ENCODE results near the gene YES1. TPM values are rescaled to one million over a fixed set of nuclear protein-coding genes. Genes with fewer than 3 reads are reported as not detected.

The YES1 gene
- polyA plus RNA-seq (ENCODE audit: insufficient read length in 3 of 3), result 10 to 100 TPM; 72.4 to 74.5 (median 74.2) TPM

DNA sequence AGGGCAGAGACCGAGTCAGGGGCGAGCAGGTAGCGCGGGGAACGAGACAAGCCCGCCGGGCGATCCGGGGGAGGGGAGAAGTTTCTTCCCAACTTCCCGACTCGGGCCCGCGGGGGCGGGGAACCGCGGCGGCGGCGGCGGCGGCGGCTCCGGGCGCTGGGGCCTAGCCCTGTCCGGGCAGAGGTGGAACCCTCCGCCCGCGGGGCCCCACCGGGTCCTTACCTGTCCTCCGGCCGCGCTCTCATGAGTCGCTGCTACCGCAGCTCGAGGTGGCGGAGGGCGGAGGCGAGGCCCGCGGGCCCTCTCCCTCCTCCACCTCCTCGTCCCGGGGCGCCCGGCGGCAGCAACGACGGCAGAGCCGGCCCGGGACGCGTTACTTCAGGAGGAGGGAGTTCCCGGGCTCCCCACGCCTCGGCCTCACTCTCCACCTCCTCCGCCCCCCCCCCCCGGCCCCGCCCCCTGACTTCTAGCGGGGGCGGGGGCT, at the start of gene YES1:
Gene YES1, minus strand, starts transcription at position 351 of the 484 bp plus-strand sequence. CDS start 55,415 bp downstream, outside the sequence.
- DNase-seq (ENCODE audit: low read depth in 3 of 3, low spot score in 2 of 3), result peak in 1 of 3 donors; percentile 61

DNA sequence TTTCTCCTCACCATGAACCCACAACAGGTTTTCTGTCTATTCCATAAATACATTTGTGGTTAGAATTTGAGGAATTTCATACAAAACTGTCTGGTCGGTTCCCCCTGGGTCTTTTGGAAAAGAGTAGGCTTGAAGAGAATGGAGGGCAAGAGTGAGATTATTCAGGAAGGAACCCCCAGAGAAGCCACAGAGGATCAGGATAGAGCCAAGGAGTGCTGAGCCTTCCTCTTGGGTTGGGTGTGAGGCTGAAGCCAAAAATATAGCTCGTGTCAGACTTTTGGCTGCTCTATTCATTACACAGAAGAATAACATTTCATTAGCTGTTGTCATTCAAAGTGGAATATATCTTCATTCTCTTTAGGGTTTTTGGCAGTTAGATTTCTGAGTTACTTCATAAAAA, 45.9 kb upstream of the YES1 start:
- DNase-seq (ENCODE audit: low read depth in 3 of 3, low spot score in 2 of 3), result no peak

DNA sequence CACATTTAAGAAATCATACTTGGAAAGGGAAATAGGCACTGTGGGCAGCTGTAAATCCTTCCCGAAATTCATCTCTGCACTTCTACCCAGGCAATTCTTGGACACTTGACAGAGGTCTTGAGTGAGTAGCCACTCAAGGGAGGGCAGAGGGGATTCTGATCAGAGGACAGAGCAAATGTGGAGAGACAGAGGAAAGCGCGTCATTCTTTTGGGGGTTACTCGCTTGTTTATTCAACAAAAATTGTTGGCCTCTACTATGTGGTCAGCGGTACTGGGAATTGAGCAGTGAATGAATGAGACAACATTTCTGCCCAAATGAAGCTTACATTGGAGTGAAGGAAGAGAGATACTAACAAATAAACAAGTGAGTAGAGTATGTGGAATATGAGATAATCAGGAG, 41.4 kb upstream of the YES1 start:
- no peak for DNase-seq (ENCODE audit: low read depth in 3 of 3, low spot score in 2 of 3)

DNA sequence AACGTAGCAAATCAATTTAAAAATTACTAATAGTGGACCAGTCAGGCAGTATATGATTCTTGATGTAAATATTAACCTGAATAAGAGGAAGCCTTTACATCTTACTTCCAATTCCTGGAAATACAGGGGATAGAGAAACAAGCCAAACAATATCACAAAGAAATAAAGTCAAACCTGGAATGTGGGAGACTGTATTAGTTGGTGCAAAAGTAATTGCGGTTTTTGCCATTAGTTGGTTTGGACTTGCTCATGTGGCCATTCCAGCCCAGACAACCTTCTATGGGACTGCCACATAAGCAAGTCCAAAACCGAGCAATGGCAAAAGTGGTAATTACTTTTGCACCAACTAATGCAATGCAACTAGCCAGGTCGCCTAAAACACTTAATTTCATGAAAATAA, 38.9 kb upstream of the YES1 start:
- DNase-seq (ENCODE audit: low read depth in 3 of 3, low spot score in 2 of 3), result no peak

DNA sequence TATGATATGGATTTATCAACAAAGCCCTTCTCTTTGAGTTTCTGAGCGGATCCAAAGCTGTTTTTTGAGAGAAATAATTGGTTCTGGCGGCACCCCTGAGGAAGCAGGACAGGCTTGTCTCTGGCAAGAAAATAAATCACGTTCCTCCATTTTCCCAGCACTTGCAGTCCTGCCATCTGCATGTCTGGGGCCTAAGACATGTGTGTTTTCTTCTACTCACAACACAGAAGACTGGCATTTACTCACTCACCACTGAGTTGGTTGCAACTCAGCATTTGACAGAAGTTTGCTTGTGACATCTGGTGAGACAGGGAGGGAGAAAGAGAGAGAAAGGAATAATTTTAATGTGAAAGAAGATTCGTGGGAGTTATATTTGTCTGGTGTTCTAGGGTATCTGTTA, 37.0 kb upstream of the YES1 start:
- DNase-seq (ENCODE audit: low read depth in 3 of 3, low spot score in 2 of 3), result no peak

DNA sequence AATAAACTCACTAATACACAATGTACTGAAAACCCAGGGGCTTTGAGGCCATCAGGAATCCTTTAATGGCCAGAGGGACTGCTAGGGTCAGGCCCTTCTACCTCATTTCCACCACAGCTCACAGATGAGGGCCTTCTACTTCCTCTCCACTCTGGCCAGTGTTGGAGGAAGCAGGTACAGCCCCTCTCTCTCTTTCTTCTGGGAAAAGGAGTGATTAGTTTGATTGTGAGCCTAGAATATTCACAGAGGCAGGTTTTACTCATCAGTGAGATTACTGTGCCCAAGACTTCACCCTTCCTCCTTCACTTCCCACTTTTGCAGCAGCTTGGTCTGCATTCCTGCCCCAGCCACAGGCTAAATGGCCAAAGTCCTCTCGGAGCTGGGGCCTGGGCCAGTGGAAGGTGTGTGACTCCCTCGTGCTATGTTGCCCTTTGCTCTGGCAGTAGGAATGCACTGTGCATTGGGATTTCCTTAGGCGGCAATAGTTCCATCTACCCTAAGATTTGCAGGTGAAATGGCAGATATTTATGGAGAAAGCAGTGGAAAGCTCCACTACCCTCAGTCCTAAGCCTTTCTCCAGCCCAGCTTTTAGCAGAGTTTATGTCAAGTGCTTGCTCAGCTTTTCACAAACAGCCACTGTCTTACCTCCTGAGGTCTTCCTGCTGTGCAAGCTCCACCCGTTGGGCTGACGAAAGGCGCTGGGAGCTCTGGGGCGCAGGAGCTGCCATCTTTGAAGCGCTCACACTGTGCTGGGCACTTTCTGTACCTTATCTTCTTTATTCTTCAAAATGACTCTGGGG, 36.2 kb upstream of the YES1 start:
- no peak for DNase-seq (ENCODE audit: low read depth in 3 of 3, low spot score in 2 of 3)

DNA sequence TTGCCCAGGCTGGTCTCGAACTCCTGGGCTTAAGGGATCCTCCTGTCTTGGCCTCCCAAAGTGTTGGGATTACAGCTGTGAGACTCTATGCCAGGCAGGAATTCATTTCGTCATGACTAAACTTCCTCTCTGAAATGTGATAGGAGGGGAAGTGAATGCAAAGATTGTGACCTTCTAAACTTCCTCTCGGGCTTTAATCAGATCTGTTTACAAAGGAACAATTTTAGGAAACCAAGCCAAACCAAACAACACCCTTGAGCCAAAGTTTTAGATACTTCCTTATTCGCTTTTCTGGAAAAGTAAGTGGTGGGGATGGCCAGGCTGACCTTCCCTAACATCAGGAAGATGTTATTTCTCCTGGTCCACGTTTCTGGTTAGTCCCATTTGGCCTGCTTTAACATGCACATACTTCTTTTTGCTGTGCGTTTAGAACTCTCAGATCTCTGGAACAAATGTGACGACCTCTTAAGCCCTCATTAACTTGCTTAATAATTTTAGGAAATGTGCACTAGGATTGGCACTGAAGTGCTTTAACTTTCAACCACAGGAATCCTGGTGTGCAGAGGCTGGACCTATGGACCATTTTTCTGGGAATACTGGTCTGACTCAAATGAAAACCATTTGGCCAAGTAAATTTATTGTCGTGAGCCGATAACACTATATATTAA, 33.2 kb upstream of the YES1 start:
- DNase-seq (ENCODE audit: low read depth in 3 of 3, low spot score in 2 of 3), result peak in 1 of 3 donors; percentile 6

DNA sequence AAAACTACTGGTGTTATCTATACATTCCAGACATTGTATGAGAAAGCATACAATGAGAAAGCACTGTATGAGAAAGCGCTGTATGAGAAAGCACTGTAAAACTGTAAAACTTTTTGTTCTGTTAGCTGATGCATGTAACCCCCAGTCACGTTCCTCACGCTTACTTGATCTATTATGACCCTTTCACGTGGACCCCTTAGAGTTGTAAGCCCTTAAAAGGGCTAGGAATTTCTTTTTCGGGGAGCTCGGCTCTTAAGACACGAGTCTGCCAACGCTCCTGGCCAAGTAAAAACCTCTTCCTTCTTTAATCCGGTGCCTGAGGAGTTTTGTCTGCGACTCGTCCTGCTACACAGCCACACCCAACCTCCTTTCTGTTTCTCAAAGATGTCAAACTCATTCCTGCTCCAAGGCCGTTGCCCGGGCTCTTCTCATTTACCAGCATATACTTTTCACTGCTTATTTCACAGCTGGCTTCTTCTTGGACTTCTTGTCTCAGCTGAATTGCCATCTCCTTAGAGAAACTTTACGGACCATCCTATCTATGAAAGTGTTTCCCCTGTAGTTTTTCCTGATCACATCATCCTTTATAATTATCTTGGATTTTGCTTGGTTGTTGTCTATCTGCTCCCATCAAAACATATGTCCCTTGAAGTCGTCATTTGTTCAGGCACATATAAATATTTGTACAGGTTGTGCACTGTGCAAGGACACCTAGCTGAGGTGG, 29.8 kb upstream of the YES1 start:
- no peak for DNase-seq (ENCODE audit: low read depth in 3 of 3, low spot score in 2 of 3)

DNA sequence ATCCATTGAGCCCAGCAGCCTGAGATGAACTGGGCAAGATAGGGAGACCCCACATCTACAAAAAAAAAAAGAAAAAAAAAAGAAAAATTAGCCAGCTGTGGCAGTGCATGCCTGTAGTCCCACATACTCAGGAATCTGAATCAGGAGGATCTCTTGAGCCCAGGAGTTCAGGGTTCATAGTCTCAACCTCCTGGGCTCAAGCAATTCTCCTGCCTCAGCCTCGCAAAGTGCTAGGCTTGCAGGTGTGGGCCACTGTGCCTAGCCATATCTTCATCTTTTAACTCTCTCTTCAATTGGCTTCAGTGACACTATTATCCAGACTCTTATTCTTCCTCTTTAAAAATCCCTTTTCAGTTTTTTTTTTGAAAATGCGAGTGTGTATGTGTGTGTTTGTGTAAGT, 28.5 kb upstream of the YES1 start:
- DNase-seq (ENCODE audit: low read depth in 3 of 3, low spot score in 2 of 3), result no peak

DNA sequence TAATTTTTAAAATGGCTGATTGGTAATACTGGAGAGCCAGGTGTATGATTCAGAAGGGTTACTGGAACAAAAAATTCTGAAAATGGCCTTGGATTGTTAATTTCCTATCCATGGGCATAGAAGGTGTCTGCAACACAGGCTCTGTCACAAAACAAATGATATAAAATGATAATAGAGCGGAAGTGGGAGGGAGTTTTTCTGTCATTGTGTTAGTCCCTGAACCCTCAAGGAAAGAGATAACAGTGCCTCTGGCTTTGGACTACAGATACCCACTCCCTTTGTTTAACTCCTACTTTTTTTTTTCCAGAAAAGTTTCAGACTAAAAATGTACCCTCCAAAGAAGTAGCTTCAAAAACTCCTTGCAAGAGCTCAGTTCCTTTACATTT, 28.0 kb upstream of the YES1 start:
- no peak for DNase-seq (ENCODE audit: low read depth in 3 of 3, low spot score in 2 of 3)

DNA sequence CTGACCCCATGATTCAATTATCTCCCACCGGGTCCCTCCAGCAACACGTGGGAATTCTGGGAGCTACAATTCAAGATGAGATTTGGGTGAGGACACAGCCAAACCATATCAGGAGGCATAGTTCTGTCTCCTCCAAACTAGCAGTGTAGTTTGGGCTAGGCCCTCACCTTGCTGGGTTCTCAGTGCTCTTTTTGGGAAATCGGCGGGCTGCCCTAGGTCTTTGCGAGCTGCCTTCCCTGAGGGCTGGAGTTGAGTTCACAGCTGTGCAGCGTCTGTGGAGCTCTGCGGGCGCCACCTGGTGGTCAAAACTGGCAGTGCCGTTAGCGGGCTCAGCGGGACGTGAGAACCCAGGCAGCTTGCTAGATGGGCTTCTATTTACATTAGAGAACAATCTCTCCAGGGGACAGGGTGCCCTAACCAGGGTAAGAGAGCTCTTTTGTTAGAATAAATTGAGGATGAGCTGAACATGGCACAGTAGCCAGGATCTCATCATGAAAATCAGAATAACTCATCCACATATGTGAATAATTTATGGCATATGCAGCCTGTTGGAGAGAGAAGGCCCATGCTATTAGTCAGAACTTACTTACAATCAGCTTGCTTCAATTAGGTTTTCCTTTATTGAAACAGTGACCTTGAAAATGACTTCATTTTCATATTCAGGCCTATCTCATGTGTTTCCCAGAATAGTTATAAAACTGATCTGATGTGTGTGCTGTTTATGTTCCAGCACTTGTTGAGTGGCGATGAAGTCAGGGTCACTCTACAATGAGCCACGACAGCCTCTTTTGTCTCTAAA, 27.4 kb upstream of the YES1 start:
- peak in 2 of 3 donors; percentile 58 to 59 for DNase-seq (ENCODE audit: low read depth in 3 of 3, low spot score in 2 of 3)

DNA sequence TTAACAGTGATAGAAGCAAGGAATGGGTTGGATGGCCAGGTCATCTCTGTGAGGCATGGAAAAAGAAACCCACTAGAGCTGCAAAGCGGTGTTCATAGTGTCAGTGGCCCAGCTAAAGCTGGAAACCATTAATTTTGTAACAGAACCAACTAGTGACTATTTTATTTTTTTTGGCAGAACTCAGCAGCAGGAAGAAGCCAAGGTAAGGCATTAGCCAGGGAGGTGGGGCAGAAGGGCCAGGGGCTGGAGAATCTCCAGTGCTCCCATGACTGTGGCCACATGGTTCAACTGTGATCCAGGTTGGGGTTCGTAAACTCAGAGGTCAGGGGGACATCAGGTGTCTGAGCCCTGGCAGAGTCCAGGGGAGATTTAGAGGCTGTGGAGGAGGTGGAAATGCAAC, 25.9 kb upstream of the YES1 start:
- no peak for DNase-seq (ENCODE audit: low read depth in 3 of 3, low spot score in 2 of 3)

DNA sequence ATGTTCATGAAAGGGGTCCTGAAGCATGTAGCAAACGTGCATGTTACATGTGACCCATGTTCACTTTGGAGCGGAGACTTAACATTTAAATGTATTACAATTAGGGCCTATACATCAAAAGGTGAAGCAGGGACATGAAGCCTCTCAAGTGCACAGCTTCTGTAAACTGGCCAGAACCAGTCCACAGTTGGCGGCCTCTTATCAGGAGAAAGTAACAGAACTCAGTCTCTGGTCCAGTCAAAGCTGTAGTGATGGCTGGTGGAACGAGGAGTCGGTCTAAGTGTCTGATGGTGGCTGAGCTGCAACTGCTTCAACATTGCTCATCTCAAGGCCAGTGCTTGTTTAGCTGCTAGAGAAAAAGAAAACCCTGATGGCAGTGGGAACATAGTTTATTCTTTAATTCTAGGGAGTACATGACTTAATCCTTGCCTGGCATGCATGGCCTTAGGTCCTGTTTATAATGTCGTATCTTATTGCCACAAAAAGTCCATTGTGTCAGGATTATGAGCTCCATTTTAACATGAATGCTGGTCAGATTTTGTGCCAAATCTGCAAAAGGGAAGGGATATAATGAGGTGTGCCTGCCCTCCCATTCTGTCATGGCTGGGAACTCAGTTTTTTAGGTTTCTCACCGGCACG, 22.2 kb upstream of the YES1 start:
- DNase-seq (ENCODE audit: low read depth in 3 of 3, low spot score in 2 of 3), result no peak

DNA sequence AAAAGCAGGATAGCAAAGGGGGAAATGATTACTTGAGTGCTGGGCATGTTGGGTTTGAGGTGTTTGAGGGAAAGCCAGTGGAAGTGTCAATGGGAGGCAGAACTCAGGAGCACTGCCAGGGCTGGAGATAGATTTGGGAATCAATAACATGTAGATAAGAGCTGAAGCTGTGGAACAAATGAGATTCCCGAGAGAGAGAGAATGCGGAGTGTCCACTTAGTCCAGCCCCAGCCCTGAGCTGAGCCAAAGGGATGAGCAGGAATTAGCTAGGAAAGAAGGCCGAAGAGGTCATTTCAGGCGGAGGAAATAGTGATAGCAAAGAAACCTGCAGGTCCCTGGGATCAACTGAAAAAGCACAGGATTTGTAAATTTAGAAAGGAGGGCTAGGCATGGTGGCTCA, 21.2 kb upstream of the YES1 start:
- DNase-seq (ENCODE audit: low read depth in 3 of 3, low spot score in 2 of 3), result no peak

DNA sequence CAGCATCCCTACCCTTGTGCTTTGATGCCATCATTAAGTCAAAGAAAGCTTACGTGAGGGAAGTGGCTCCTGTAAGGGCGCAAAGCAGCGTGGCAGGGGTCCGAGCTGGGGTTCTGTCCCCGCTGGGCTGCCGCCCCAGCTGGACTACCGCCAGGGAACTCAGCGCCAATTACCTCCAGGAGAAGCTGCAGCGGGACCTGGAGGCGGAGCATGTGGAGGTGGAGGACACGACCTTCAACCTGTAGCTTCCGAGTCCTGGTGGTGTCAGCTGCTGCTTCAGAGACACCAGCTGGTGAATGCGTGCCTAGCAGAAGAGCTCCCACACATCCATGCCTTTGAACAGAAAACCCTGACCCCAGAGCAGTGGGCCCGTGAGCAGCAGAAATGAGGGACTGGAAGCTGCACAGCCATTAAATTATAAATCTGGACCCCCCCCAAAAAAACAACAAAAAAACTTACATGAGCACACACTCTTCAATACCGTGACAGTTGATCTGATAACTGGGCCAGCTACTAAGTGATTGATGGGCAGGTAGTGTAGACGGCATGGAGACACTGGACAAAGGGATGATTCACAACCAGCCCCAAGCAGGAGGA, 20.1 kb upstream of the YES1 start:
- DNase-seq (ENCODE audit: low read depth in 3 of 3, low spot score in 2 of 3), result no peak

DNA sequence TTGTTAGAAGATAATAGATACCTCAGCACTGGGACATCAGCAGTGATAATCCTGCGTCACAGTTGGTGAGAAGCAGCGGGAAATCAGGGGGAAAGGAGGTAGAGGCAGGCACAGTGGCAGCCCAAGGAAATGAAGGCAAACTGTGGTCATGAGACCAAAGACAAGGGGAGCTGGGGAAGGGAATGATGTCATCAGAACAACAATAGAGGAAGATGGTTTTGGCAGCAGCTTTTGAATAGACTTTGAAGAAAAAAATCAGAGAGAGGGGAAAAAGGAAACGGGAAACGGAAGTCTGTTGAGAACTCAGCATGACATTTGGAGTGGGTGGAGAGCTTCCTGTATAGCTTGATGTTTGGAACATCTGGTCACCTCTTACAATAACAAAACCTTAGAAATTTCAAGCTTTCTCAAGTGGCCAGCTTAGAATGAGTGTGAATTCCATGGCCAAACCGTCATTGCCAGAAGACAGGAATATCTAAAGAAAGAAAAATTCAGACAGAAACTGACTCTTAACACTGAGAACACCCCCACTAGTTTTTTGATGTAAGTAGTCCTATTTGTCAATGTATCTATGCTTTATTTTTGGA, 18.4 kb upstream of the YES1 start:
- no peak for DNase-seq (ENCODE audit: low read depth in 3 of 3, low spot score in 2 of 3)

DNA sequence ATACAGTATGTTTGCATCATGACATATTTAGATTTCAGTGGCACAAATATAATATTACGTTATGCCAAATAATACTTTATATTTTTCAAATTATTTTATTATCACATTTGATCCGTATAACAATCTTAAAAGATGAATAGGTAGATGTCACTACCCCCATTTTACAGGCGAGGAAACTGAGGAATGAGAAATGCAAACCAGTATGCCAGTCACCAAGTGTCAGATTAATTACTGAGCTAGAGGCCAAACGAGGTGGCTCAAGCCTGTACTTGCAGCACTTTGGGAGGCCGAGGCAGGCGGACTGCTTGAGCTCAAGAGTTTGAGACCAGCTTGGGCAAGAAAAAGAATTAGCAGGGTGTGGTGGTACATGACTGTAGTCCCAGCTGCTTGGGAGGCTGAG, 17.4 kb upstream of the YES1 start:
- no peak for DNase-seq (ENCODE audit: low read depth in 3 of 3, low spot score in 2 of 3)

DNA sequence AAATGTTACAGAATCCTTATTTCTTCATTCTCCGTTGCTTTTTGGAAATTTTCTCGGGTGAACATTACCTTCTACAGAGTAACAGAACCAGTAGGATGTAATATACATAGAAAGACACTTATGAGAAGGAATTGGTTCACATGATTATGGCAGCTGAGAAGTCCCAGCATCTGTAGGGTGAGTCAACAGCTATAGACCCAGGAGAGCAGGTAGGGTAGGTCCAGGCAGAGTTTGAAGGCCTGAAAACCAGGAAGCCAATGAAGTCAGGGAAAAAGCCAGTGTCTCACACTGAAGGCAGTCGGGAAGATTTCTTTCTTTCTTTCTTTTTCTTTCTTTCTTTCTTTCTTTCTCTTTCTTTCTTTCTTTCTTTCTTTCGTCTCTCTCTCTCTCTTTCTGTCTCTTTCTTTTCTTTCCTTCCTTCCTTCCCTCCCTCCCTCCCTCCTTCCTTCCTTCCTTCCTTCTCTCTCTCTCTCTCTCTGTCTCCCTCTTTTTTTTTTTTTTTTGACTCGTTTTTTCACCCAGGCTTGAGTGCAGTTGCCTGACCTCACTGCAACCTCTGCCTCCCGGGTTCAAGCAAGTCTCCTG, 15.1 kb upstream of the YES1 start:
- DNase-seq (ENCODE audit: low read depth in 3 of 3, low spot score in 2 of 3), result no peak
